Measurements from ENCODE around the gene C12orf42. TPM values are rescaled to one million over a fixed set of nuclear protein-coding genes. Genes with fewer than 3 reads are reported as not detected.

Gene C12orf42
- total RNA-seq, 1 experiment from 2014 or later, result not detected

DNA sequence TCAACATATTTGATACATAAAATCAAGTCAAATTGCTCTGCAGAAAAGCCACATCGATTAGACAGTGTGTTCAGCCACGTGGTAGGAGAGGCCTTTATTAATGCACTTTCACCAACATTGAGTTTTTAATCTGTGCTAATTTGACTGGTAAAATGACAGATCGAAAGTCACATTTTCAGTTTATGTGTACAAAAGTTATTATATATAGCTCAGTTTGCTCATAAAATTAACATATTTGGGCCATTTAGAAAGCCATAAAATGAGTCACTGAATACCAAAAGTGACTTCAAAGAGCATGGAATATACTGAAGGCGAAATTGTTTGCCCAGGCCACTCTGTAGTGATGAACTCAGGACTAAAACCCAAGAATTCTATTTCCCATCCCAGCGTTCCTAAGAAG is 26.0 kb downstream of the C12orf42 start:
- Histone ChIP-seq H3K27me3 (ENCODE audit: insufficient read depth, low read length) (no peaks in the 10 kb centered on the region), H3K23ac (ENCODE audit: insufficient read length, low read depth, low read length) (no peak overlapping the region), H3K79me2 (ENCODE audit: insufficient read depth, low read length) (no peaks in the 10 kb centered on the region), H2AFZ (ENCODE audit: low read length) (no peak overlapping the region), H2BK12ac (ENCODE audit: insufficient read length, low read depth, low read length) (no peak overlapping the region), H4K91ac (ENCODE audit: insufficient read length, low read depth, low read length) (no peak overlapping the region), H3K9me3 (ENCODE audit: control insufficient read depth, low read depth, low read length) (no peaks in the 10 kb centered on the region), H2AK5ac (ENCODE audit: insufficient read length, low read length) (no peak overlapping the region), H4K8ac (replicated peaks; ENCODE audit: insufficient read length, low read depth, low read length) (no peak overlapping the region), H3K79me1 (ENCODE audit: insufficient read depth, low read depth, low read length, poor library complexity, severe bottlenecking) (no peaks in the 10 kb centered on the region), H3K27ac (ENCODE audit: insufficient read length, low read depth, low read length) (no peak overlapping the region), H2BK5ac (ENCODE audit: insufficient read length, low read length) (no peak overlapping the region), H4K5ac (ENCODE audit: insufficient read length, low read depth, low read length) (no peak overlapping the region), H3K18ac (ENCODE audit: insufficient read length, low read depth, low read length) (no peak overlapping the region), H4K20me1 (ENCODE audit: control insufficient read depth, insufficient read depth, insufficient read length) (no peaks in the 10 kb centered on the region), H3K56ac (ENCODE audit: insufficient read length, low read depth, low read length) (no peak overlapping the region), H3K23me2 (ENCODE audit: insufficient read length, low read depth, low read length, poor library complexity, severe bottlenecking) (no peaks in the 10 kb centered on the region), H3T11ph (ENCODE audit: low read length) (no peak overlapping the region), H2BK20ac (ENCODE audit: low read depth, low read length, poor library complexity, severe bottlenecking) (no peak overlapping the region), H3K4ac (ENCODE audit: low read depth, low read length) (no peak overlapping the region), H3K14ac (ENCODE audit: insufficient read depth, low read length) (no peak overlapping the region), H3K4me1 (ENCODE audit: insufficient read depth, low read length) (peaks cover 4% of the 10 kb centered on the region; the same call in 1 of the 2 replicates), H2BK120ac (ENCODE audit: low read depth, low read length, poor library complexity, severe bottlenecking) (no peak overlapping the region), H2BK15ac (ENCODE audit: low read depth, low read length) (no peak overlapping the region), H3K9ac (ENCODE audit: extremely low read depth, insufficient read length, low read length) (no peak overlapping the region), H3K4me2 (ENCODE audit: insufficient read depth, insufficient read length, low read length) (no peak overlapping the region)
- Mint-ChIP-seq H3K27me3 (ENCODE audit: low read depth) (peaks cover 4% of the 10 kb centered on the region; the same call in 1 of the 2 replicates), H3K27ac (no peak overlapping the region), H3K36me3 (ENCODE audit: insufficient read depth in 1 of 3, low read depth in 3 of 3) (no peaks in the 10 kb centered on the region), H3K4me3 (no peak overlapping the region), H3K9me3 (peaks cover 3 to 9% of the 10 kb centered on the region in 2 experiments), H3K4me1 (peaks cover 17 to 18% of the 10 kb centered on the region in 2 experiments)
- no peak for DNase-seq
- WGBS (ENCODE audit: extremely low coverage, insufficient read length, low lambda C conversion rate), result no CpG with 5 or more reads among the region's 5 CpGs
- TF ChIP-seq, protein P1, sequence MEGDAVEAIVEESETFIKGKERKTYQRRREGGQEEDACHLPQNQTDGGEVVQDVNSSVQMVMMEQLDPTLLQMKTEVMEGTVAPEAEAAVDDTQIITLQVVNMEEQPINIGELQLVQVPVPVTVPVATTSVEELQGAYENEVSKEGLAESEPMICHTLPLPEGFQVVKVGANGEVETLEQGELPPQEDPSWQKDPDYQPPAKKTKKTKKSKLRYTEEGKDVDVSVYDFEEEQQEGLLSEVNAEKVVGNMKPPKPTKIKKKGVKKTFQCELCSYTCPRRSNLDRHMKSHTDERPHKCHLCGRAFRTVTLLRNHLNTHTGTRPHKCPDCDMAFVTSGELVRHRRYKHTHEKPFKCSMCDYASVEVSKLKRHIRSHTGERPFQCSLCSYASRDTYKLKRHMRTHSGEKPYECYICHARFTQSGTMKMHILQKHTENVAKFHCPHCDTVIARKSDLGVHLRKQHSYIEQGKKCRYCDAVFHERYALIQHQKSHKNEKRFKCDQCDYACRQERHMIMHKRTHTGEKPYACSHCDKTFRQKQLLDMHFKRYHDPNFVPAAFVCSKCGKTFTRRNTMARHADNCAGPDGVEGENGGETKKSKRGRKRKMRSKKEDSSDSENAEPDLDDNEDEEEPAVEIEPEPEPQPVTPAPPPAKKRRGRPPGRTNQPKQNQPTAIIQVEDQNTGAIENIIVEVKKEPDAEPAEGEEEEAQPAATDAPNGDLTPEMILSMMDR (conservative IDR thresholded peaks at IDR 0.05), result no peak
